HG03060 (cell line): Measurements from ENCODE around the gene DDX59.

Experiments used
- ATAC-seq: cut with Tn5 transposase; IDR thresholded peaks from one replicate; pipeline ENCODE4 v1.9.1; 2021; ENCODE audit warnings: low read depth, moderate number of reproducible peaks; ENCODE audit not compliant: unreplicated experiment

Gene DDX59

DNA sequence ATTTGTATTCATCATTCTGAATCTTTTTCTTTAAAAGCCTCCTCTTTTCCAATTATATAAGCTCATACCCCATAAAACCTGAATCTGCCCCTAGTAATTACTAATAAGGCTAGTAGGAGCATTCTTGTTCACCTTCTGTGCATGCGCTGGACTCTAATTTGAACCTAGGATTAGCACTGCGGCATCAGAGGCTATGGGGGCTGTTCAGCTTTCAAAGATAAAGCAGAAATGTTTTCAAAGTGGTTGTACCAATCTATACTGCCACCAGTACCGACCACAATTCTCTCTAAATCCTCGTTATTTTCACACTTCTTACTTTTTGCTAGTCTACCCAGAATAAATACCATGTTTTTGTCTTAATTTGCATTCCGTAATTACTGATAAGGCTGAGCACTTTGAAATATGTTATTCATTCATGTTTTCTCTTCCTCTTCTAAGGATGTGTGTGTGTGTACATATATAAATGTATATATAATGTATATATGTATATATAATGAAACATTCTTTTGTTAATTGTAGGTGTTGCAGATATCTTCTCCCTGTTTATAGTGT lies 1.6 kb upstream of the DDX59 start:
- no peak for ATAC-seq

DNA sequence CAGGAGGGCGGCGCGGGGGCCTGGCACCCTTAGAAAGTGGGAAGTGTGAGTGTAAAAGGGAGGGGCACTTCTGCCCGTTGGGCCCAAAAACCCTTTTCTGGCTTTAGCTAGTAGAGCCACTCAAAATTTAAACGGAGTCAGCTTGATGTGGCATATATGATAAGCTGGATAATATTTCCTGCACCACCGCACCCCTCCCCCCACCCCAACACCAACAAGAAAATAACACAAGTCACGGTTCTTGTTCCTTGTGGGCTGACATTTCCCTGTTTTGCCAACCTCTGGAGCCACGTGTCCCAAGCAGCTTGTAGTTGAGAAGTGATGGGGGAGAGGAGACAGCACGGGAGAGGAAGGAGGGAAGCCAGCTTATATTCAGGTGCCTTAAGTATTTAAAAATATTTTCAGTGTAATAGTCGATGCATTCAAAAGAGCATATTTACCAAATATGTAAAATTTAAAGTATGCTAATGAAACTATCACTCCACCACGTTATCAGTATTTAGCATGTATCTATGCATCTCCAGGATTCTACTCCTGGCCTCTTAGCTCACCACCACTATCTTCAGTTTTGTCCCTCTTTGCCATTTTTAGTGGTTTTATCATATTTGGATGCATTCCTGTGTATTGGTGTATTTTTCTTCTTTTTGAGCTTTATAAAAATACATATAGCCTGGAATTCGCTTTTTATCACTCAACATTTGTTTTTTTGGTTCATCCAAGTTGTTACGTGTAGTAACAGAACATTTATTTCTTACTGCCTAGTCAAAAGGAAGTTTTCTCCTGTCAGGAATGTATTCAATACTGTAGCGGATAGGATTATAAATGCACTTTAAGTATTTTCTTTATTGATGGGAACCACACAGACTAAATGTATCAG lies 773 bp upstream of the DDX59 start:
- ATAC-seq, result no peak

DNA sequence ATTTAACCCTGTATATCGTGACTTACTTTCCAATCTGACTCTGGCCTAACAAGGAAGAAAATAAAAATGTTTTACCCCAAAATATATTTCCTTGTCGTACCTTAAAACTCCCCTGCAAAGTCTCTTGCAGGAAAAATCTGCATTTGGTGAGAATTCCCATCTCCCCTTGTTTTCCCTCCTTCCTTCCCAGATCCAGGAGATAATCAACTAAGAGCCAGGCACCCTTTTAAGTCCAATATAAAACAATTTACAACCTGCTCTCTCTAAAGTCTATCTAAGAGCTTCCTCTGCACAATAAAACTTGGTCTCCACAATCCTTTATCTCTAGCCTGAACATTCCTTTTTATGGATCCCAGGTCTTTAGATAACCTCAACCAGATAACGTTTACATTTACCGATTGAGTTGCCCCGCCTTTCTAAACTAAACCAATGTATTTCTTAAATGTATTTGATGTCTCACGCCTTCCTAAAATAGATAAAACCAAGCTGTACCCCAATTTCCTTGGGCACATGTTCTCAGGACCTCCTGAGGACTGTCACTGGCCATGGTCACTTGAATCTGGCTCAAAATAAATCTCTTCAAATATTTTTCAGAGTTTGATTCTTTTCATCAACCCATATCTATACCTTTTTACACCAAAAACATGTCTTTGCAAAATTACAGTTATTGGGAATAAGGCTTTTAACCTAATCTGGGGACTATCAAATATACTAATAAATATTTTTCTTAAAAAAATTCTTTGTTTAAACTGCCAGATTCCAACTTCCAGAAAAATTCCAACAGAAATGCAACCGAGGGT lies 993 bp downstream of the DDX59 start:
- ATAC-seq, result no peak

DNA sequence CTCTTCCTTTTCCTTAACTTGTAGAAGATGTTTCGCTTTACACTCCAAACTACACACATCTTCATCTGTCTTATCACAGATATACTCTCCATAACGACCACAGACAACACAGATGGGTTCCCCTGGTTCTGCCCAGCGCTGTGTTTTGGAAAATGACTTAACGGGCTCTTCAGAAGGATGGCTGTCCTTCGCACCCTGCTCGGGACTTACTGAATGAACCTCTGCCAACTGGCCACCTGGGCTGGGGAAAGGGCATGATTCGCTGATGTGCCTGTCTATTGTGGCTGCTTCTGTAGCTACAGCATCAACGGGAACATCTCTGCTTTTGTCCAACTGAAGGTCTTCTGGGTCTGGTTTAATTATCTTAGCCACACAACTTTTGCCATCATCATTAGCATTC lies 3.4 kb downstream of the DDX59 start:
- no peak for ATAC-seq

DNA sequence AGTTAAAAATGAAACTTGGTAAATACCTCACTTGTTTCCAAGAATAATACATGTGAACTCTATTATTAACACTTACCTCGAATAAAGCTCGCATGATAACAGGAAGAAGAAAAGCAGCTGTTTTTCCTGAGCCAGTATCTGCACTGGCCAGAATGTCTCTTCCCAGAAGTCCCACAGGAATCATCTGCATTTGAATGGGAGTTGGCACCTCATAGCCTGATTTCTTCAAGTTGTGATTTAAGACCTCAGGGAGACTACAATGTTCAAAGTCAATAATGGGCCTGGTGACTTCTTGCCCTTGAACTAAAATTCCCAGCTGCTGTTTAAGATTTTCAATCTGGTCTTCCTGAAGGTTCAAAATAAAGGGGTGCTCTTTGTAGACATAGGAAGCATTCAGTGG lies 3.8 kb downstream of the DDX59 start:
- ATAC-seq, result no peak

DNA sequence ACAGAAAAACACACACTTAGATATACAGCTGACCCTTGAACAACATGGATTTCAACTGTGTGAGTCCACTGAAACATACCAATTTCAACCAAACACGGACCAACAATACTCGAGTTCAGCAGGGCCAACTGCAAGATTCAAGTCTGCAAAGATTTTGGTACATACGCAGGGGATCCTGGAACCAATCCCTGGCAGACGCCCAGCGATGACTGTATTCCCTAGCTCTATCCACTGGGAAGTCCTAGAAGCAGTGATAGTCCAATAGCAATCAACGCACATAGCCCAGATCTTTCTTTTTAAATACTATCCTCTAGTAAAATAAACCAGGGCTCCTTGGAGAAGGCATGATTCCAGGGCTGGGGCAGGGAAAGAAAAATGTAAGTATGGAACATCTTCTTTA lies 9.0 kb downstream of the DDX59 start:
- no peak for ATAC-seq

DNA sequence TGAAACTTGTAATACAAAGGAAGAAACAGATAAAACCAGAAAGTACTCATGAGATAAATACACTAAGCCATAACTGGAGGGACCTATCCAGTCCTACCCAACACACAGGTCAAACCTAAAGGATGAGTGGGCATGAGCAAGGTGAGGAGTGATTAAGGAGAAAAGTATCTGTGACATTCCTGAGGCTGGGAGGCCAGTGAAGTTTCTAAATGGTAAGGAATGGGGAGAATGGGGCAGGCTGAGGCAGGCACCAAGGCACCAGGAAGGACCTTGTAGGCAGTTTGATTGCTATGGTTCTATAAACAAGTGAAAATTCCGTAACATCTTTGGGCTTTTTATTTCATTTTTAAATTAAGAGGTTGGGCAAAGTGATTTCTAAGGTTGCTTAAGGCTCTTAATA lies 10.4 kb downstream of the DDX59 start:
- ATAC-seq, result no peak

DNA sequence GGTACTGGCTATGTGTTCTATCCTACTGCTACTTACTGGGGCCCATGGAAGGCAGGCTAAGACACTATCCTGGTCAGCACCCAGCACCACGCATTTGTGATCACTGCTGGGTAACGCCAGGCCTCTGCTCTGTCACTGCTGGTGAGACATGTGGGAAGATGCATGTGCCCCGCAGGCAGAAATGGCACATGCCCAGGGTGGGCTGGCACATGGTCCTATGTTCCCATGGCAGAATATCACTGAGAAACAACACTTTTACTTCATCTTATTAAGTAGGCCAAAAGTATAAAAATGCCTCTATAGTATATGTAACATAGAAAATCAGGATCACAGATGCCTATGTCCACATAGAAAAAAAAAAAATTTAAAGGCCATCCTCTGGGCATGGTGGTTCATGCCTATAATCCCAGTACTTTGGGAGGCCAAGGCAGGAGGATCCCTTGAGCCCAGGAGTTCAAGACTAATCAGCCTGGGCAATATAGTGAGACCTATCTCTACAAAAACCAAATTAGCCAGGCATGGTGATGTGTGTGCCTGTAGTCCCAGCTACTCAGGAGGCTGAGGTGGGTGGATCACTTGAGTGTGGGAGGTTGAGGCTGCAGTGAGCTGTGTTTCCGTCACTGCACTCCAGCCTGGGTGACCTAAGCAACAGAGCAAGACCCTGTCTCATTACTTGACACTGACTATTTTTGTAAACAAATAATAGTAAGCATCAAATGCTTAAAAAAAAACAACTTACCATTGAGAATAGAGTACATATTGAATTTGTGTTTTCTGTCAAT lies 11.5 kb downstream of the DDX59 start:
- no peak for ATAC-seq

DNA sequence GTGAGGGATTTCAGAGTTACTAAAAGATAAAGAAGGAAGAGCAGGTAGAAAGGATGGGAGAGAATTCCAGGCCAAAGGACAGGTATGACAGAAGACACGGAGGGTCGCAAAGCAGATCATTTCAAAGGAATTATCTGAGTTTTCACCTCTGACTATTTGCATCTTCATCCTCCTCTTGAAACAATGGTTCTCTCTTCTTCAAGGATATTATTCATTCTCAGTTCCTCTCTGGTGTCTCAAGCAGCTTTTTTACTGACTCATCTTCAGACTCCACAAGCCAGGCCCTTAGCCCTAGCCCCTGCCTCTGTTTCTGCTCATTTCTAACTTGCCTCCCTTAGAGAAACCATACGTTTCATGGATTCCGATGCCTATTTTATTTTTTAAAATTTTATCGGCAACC lies 15.0 kb downstream of the DDX59 start:
- peak; percentile 94 for ATAC-seq

DNA sequence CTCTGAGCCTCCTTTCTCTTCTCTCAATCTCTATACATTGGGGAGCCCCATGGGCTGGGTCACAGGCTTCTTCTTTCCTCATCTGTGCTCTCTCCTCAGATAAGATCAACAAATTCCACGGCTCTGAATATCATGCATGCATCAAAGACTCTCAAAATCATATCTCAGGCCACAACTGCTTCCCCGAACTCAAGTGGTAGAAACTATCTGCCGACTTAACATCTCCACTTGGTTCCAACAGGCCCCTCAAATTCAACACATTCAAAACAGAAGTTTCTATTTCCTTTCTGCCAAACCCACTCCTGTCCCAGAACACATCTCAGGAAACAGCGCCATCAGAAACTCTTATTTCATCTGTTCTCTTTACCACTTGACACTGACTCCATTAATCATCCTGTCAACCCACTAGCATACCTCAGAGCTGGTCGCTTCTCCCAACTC lies 16.7 kb downstream of the DDX59 start:
- no peak for ATAC-seq

DNA sequence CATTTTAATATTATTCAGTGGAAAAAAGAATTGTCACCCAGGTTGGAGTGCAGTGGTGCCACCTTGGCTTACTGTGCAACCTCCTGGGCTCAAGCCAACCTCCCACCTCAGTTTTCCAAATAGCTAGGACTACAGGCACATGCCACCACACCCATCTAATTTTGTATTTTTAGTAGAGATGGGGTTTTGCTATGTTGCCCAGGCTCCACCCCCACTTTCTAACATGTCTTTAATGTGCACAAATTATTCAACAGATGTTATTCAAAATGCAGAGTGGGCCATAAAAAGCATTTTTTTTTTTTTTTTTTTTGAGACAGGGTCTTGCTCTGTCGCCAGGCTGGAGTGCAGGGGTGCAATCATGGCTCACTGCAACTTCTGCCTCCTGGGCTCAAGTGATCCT lies 17.3 kb downstream of the DDX59 start:
- ATAC-seq, result no peak

DNA sequence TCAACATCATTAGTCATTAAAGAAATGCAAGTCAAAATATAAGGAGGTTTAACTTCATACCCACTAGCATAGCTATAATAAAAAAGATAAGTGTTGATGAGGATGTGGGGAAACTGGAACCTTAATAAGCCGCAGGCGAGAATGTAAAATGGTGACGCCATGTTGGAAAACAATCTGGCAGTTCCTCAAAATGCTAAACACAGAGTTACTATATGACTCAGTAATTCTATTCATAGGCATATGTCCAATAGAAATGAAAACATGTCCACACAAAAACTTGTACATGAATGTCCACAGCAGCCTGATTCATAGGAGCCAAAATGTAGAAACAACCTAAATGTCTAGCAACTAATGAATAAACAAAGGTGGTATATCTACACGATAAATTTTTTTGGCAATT lies 23.2 kb downstream of the DDX59 start:
- ATAC-seq, result no peak

DNA sequence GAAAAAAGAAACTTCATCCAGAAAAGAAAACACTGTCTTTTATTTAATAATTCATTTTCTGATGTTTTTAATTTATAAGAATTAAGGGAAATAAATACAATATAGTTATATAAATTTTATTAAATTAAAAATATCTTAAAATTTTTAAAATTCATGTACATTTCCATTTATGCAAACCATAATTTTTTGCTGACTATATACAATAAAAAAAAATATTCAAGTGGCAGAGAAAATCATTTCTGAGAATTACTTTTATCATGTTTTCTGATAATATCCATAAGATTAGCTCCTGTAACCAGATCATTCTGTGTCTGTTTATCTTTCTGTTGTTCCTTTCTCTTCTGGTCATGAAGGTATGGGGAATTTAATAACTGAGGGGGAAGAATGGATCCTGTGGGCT lies 25.7 kb downstream of the DDX59 start:
- ATAC-seq, result no peak

DNA sequence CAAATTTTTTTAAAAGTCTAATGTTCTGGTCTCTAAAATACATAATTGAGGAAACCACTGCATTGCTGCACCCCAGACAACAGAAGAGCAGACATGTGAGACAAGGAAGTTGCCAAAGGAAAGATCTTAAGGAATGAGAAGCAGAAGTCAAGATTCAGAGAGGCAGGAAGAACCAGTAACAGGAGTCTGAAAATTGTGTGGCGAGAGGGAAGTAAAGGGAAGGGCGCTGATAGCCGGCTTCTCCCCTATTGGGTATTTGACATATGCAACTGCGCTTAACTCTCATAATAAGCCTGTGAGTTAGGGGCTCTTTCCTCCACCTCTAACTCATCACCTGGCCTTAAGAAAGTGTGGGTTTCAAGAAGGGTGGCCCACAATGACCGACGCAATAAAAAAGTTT lies 27.2 kb downstream of the DDX59 start:
- ATAC-seq, result no peak

DNA sequence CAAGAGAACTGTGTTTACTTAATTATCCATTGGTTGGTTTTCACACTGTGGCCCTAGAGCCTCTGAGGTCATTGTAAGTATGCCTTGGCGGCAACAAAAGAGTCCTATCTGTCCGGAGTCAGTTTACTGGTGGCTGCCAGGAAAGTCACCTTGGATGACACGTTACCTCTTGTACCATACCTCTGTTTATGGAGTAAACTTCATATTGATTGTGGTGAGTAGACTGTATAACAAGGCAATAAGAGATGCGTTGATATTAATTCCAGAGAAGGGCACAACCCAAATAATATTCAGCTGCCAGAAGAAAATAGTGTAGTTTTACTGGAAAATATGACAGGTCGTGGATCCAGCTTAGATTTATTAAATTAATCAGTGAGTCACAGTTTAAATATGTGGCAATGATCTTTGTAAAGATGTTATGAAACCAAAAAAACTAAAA lies 28.7 kb downstream of the DDX59 start:
- no peak for ATAC-seq

DNA sequence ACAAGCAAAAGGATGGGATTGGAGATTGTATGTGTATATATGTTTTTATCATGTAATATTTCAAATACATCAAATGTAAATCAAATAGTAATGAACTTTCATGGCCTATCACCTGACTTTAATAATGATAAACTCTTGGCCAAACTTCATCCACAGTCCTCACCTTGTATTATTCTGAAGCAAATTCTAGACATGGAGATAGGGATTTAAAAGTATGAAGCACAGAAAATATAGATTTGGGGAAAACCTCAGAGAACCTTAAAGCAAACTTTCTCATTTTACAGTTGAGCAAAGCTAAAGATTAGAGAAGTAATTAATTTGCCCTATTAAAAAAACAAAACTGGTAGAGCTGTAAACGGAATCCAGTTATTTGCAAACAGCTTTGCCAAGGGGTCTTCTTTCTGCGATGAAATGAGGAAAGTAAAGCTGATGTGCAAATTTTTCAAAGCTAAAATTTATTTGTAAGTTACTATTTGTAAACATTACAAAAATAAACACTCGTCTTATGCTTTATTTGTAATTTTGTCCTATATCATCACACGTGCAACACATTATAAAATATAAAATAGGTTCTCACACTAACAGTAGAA lies 29.2 kb downstream of the DDX59 start:
- no peak for ATAC-seq

DNA sequence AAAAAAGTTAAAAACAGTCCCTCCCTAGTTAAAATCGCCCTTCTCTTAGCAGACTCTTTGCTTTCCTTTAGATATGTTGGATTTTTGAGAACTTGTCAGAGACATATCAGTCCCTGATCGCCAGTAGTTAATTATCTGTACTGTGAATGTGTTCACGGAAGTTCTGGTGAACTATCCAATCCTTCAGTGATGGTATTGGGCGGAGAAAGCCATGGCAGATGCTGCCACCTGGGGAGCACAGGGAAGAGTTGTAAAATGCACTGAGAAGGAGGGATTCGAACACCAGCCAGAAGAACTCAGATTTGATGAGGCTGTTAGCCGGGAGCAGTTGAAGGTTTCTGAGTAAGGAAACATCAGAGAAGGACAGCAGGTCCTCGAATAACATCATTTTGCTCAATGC lies 31.6 kb downstream of the DDX59 start:
- no peak for ATAC-seq

DNA sequence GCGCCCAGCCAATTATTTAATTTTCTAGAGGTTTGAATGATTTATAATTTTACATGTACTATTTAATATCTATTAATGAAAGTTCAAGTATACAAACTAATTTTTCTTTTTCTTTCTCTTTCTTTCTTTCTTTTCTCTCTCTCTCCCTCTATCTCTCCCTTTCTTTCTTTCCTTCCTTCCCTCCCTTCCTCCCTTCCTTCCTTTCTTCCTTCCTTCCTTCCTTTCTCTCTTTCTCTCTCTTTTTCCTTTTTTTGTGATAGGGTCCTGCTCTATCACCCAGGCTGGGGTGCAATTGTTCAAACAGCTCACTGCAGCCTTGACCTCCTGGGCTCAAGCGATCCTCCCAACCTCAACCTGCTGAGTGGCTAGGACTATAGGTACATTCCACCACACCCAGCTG lies 33.0 kb downstream of the DDX59 start:
- ATAC-seq, result no peak

DNA sequence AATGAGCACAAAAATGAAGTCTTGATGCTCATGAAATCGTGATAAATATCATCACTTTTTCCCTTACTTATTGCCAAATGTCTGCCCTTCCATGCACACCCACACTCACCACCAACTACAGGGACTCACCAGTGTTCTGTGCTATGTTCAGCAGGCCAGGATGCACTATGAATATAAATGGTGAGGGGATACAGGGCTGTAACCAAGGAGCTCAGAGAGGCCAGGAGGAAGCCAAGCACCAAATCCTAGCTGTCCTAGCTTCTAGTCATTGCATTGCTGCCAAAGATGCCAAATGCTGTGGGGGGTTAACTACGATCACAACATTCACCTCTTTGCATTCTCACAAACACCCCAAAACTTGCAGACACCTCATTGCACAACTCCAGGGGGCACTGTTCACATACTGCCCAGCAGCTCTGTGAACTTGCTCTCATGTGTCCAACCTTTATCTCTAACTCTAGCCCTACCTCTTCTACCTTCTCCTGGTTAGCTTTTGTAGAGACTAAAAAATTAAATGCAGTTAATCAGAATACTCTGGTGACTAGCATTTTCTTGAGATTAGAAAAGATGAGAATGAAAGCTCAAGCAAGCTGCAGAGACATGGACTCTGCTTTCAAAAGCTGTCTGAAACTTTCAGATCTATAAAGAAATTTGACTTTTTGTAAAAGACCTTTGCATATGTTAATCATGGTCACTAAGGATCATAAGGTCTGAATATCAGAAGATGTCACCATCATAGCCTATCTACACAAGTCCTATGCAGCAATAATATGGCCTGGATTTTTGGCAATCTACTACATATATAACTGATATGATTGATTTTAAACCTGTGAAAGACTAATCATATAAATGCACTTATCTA lies 35.2 kb downstream of the DDX59 start:
- no peak for ATAC-seq
